Spinal cord (tissue), 10 donors: ENCODE data around the gene ATP2B1. TPM values are rescaled to one million over a fixed set of nuclear protein-coding genes. Genes with fewer than 3 reads are reported as not detected.

ENCODE experiments used
- DNase-seq, 6 donors: peaks; one replicate each; pipeline versions ENCODE4 v3.0.0 to v3.0.0-alpha.2; 2013 to 2015; ENCODE audit warnings: low spot score in 6 of 6, low read depth in 4 of 6
- H3K27ac ChIP-seq: one replicate; pipeline ENCODE4 v1.5.1; 2013; ENCODE audit warnings: low read depth, low read length, control low read depth
- H3K27me3 ChIP-seq: one replicate; pipeline ENCODE4 v1.6.1; 2013; ENCODE audit warnings: low read length; ENCODE audit not compliant: control insufficient read depth, insufficient read depth
- H3K36me3 ChIP-seq: one replicate; pipeline ENCODE4 v1.6.1; 2013; ENCODE audit warnings: low read length; ENCODE audit not compliant: control insufficient read depth, insufficient read depth
- H3K4me1 ChIP-seq: one replicate; pipeline ENCODE4 v1.6.1; 2013; ENCODE audit warnings: low read length; ENCODE audit not compliant: control insufficient read depth, insufficient read depth
- H3K4me3 ChIP-seq: one replicate; pipeline ENCODE4 v1.5.1; 2013; ENCODE audit warnings: low read depth, low read length, control low read depth
- H3K9me3 ChIP-seq: one replicate; pipeline ENCODE4 v1.6.1; 2013; ENCODE audit warnings: low read length; ENCODE audit not compliant: control insufficient read depth, insufficient read depth
- WGBS: methylation state at CpG from one replicate; pipeline ENCODE4 v1.1.5; 2013; ENCODE audit warnings: missing lambda C conversion rate; ENCODE audit not compliant: insufficient coverage; 5-methylcytosine and 5-hydroxymethylcytosine counted together
- polyA plus RNA-seq, 2 donors: library from polyadenylated mRNA; unstranded; fragments of 120-200 nt; gene quantifications; one replicate each; pipeline ENCODE4 v1.2.1, GENCODE V29; 2013; ENCODE audit not compliant: insufficient read length in 2 of 2
- total RNA-seq, 2 donors: library from RNA; depleted of rRNA in 1 of 2; stranded (reverse); fragments of 120-200 nt in 1 of 2; fragments of >200 nt in 1 of 2; gene quantifications; one replicate each; pipeline versions ENCODE4 v1.2.3 to v1.2.4, GENCODE V29; 2013 to 2014
- donor health status: healthy.

Gene ATP2B1
- total and polyA plus RNA-seq, 4 donors, result 70.1 to 158 (median 82.4) TPM

DNA sequence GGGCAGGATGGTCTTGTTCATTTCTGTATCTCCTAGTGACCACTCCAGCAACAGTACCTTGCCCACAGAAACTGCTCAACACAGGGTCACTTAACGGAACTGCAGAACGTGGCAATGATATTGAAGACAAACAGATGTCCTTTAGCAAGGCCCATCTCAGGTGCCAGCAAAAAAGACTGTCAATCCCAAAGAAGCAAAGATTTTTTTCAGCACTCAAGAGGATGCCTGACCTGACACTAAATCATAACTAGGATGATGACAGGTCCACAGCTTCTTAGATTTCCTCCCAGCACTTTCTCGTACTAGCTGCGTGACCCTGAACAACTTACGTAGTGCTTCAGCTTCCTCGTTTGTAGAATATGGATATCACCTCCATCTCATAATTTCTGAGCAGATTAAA lies 39.4 kb downstream of the ATP2B1 start:
- no peak overlapping the region for H3K4me3 ChIP-seq
- no peaks in the 10 kb centered on the region for H3K36me3 ChIP-seq
- H3K27ac ChIP-seq, result no peak overlapping the region
- no peaks in the 10 kb centered on the region for H3K9me3 ChIP-seq
- no peaks in the 10 kb centered on the region for H3K4me1 ChIP-seq
- 100% methylated on average over 2 of the region's 6 CpGs for WGBS
- no peaks in the 10 kb centered on the region for H3K27me3 ChIP-seq
- DNase-seq, result no peak

DNA sequence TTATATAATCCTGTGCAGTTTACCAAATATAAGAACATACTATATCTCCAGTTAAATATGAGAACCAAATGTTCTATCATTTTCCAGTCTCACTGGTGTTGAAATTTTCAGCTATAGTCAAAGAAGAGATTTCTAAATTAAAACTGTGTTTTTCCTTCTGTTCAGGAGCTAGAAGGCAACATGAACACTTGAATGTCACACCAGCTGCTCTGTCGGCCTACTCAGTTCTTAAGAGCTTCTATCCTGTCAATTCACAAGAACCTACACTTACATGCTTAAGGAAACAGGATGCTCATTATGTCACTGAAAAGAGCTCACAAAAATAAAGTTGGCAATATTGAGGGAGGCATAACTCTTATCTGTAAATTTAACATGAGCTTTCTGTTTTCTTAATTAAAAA lies 43.1 kb downstream of the ATP2B1 start:
- H3K27me3 ChIP-seq, result no peaks in the 10 kb centered on the region
- no peaks in the 10 kb centered on the region for H3K9me3 ChIP-seq
- WGBS, result no CpG with 5 or more reads among the region's 1 CpG
- no peaks in the 10 kb centered on the region for H3K4me1 ChIP-seq
- H3K4me3 ChIP-seq, result no peak overlapping the region
- no peak overlapping the region for H3K27ac ChIP-seq
- H3K36me3 ChIP-seq, result no peaks in the 10 kb centered on the region
- peak in 2 of 6 donors; percentile 19 to 85 for DNase-seq

DNA sequence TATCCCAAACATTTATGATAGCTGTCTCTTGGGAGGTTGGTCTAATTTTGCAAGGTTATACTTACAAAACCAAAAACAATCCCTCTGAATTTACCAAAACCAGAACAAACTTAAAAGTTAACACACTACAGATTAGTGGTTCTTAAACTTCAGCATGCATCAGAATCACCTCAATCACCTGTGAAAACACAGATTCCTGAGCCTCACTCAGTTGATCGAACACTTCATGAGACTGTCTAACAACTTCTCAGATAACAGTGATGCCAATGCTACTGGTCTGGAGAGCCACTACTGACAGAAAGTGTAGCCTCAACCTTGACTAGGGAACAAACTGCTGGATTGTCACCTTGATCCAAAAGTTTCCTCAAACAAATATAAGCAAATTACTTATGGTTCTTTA lies 44.2 kb downstream of the ATP2B1 start:
- H3K9me3 ChIP-seq, result no peaks in the 10 kb centered on the region
- WGBS, result 100% methylated on average over 1 of the region's 1 CpG
- no peaks in the 10 kb centered on the region for H3K4me1 ChIP-seq
- no peaks in the 10 kb centered on the region for H3K36me3 ChIP-seq
- H3K27me3 ChIP-seq, result no peaks in the 10 kb centered on the region
- no peak overlapping the region for H3K4me3 ChIP-seq
- DNase-seq, result no peak
- no peak overlapping the region for H3K27ac ChIP-seq

DNA sequence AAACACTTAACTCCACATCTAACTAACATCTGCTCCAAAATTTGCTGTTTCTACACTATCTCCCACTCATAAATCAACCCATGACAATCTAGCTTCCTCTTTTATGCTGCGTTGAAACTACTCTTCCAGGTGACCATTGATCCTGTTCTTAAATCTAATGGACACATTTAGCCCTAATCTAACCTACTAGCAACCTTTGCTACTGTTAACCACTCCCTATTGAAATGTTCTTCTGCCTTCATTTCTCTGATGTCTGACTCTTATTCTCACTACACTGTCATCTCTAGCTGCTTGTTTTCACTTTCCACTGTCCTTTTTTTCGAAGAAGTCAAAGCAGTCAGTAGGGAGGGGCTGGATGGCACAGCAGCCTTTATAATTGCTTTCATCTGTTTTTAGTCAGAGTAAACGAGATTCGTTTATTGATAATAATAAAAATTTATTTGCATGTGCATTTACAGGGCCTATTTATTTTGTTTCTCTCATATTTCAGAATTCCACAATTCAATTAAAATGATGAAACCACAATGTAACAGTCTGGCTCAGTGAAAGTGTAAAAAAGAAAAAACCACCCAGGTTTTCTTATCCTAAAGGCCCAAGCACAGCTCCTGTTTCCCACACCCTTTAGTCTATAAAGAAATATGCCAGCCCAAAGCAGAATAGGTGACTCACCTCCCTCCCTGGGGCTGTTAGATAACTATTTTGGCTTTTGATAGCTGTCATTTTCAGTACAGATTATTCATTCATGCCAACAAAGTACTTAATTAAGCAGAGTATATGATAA lies 44.9 kb downstream of the ATP2B1 start:
- no peak overlapping the region for H3K4me3 ChIP-seq
- no peak overlapping the region for H3K27ac ChIP-seq
- WGBS, result 57% methylated on average over 1 of the region's 4 CpGs

DNA sequence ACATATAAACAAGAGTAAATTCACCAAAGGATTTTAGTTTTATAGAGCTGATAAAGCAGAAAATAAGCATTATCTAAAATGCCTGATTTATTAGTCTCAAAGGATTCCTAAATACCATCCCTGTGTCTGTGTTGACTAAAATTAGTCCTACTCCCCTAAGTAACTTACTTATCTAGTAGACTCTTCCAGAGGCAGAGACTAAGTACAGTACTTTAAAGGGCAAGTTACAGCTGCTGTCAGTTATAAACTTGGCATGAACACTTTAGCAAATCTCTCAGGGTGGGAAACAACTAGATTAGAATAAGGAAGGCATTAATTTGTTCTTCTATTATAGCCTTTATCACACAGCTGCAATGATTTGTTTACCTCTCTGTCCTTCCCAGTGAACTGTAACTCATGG lies 46.0 kb downstream of the ATP2B1 start:
- Histone ChIP-seq H3K9me3 (no peaks in the 10 kb centered on the region), H3K27me3 (no peaks in the 10 kb centered on the region), H3K4me3 (no peak overlapping the region), H3K36me3 (no peaks in the 10 kb centered on the region), H3K4me1 (no peaks in the 10 kb centered on the region), H3K27ac (no peak overlapping the region)
- no peak for DNase-seq

More for the DNA sequence above, 44.9 kb downstream of the ATP2B1 start:
- DNase-seq, result no peak
- no peaks in the 10 kb centered on the region for H3K9me3 ChIP-seq
- H3K27me3 ChIP-seq, result no peaks in the 10 kb centered on the region
- no peaks in the 10 kb centered on the region for H3K36me3 ChIP-seq
- no peaks in the 10 kb centered on the region for H3K4me1 ChIP-seq

DNA sequence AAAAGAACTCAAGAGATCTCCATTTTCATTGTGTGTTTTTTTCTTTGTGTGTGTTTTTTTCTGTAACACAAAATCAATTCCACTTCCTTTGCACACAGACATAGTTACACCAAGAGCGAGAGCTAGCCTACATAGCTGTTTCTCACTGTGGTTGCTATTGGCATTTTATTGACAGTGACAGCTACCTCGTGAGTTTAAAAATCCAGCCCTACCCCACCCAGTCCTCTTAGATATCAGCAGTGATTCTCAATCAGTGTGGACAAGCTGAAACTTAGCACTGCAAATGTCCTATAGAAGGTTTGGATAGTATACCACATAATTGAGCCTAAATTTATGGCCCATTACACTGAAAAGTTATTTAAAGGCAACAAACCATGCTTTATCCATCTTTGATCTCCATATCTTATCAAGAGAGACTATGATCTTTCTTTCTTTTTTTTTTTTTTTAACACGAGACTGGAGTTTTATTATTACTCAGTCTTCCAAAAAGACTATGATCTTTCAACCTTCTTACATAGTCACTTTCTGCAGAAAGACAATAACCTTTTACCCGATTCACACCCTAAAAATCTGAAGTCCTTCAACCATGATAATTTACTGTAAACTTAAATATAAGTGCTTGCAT lies 46.8 kb downstream of the ATP2B1 start:
- no peak overlapping the region for H3K4me3 ChIP-seq
- no peak overlapping the region for H3K27ac ChIP-seq
- no peaks in the 10 kb centered on the region for H3K36me3 ChIP-seq
- H3K4me1 ChIP-seq, result no peaks in the 10 kb centered on the region
- no peaks in the 10 kb centered on the region for H3K9me3 ChIP-seq
- no peaks in the 10 kb centered on the region for H3K27me3 ChIP-seq
- no CpG with 5 or more reads among the region's 4 CpGs for WGBS
- DNase-seq, result no peak

DNA sequence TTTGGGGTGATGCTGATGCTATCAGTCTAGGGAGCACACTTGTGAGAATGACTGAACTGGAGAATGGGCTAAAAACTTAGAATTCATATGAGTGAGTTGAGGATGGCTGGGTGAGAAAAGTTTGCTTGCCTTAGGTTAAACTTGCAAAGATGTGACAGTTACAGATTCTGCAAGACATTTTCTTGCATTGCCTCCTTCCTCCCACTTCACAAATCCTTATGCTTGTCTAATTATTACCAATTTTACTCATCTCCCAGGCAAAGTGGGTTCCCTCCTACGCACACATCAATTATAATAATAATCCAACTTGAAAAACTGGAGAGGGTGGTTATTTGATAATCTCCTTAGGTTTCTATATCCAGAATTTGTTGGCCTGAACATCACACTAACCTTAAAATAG lies 50.9 kb downstream of the ATP2B1 start:
- DNase-seq, result no peak
- no peak overlapping the region for H3K4me3 ChIP-seq
- no CpG with 5 or more reads among the region's 1 CpG for WGBS
- H3K36me3 ChIP-seq, result no peaks in the 10 kb centered on the region
- H3K27me3 ChIP-seq, result no peaks in the 10 kb centered on the region
- H3K4me1 ChIP-seq, result no peaks in the 10 kb centered on the region
- no peaks in the 10 kb centered on the region for H3K9me3 ChIP-seq
- no peak overlapping the region for H3K27ac ChIP-seq

DNA sequence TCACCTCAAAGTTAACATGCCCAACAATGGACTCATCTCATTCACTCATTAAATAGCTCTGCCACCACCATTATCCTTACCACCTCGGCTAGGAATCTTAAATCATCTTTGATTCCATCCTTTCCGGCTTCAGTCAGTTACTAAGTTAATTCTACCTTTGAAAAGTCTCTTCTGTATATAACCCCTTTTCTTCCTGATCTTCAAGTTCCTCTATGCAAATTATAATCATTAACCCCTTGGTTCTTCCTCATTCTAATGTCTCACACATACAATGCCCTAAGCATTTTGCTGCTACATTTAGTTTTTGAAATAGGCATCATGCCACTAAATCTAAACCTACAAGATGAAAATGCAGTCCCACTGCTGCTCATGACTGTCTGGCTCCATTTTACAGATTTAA lies 51.6 kb downstream of the ATP2B1 start:
- H3K27me3 ChIP-seq, result no peaks in the 10 kb centered on the region
- DNase-seq, result no peak
- no peaks in the 10 kb centered on the region for H3K9me3 ChIP-seq
- H3K4me1 ChIP-seq, result no peaks in the 10 kb centered on the region
- no peak overlapping the region for H3K4me3 ChIP-seq
- no peak overlapping the region for H3K27ac ChIP-seq
- H3K36me3 ChIP-seq, result no peaks in the 10 kb centered on the region
- 95% methylated on average over 2 of the region's 2 CpGs for WGBS

DNA sequence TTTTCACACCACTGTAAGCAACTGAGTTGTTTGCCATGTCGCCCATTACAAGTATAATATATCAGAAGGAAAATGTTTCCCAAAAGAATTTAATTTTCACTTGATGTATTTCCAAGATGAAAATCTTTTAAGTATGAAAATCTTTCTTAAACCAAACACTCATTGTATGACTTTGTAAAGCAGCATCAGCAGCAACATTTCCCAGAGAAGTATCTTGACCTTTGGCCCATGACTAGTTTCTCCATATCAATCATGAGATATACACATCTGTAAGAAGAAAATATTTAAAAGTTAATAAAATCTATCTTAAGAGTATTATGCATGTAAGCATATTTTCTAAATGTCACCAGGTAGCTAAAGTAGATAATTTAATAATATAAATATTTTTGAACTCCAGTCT lies 52.8 kb downstream of the ATP2B1 start:
- WGBS, result no CpG with 5 or more reads among the region's 1 CpG
- Histone ChIP-seq H3K4me3 (no peak overlapping the region), H3K4me1 (no peaks in the 10 kb centered on the region), H3K27me3 (no peaks in the 10 kb centered on the region), H3K36me3 (no peaks in the 10 kb centered on the region), H3K9me3 (no peaks in the 10 kb centered on the region), H3K27ac (no peak overlapping the region)
- no peak for DNase-seq

DNA sequence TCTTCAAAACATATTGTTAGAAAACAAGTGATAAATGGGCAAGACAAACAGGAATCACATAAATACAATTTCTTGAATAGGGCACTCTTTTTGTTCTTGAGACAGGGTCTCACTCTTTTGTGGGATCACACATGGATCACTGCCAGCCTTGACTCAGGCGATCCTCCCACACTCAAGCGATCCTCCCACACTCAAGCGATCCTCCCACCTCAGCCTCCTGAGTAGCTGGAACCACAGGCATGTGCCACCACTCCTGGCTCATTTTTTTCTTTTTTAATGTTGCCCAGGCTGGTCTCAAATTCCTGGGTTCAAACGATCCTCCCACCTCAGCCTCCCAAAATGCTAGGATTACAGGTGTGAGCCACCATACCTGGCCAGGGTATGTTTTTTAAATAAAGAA lies 57.4 kb downstream of the ATP2B1 start:
- Histone ChIP-seq H3K9me3 (peaks cover 2% of the 10 kb centered on the region), H3K27me3 (no peaks in the 10 kb centered on the region), H3K36me3 (peaks cover 3% of the 10 kb centered on the region), H3K4me3 (no peak overlapping the region), H3K27ac (no peak overlapping the region), H3K4me1 (no peaks in the 10 kb centered on the region)
- no peak for DNase-seq
- 97% methylated on average over 3 of the region's 4 CpGs for WGBS
